DLD1 (cell line): ENCODE results near the gene TRIM63.

ENCODE experiments used
- in situ Hi-C: cut with HindIII; loops from 2 replicates; pipeline ENCODE4 v1.10.0; 2017; ENCODE audit warnings: low sequenced_read_pairs

TRIM63 gene

DNA sequence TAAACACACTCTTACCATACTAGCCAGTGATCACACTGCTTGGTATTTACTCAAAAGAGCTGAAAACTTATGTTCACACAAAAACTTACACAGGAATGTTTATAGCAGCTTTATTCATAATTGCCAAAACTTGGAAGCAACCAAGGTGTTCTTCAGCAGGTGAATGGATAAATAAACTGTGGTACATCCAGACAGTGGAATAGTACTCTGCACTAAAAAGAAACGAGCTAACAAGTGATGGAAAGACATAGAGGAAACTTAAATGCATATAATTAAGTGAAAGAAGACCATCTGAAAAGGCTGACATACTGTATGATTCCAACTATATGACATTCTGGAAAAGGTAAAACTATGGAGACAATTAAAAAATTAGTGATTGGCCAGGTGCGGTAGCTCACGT is 23.5 kb upstream of the TRIM63 start:
- in situ Hi-C loops = no loop called here

DNA sequence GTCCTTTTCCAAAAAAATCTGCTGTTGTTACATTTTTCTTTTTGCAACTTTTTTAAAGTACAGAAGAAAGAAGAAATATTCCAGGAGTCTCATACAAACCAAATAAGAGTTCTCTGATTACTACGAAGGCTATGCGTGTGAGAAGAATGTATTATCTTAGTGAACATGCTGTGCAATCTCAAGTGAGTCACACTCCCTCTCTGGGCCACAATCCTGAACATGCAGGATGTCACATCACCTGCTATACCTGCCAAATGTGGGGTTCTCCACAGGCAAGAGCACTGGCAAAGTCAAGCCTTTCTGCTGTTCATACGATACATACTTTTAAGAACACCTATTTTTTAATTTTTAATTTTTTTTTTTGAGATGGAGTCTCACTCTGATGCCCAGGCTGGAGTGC is 21.7 kb upstream of the TRIM63 start:
- in situ Hi-C loops = no loop called here

DNA sequence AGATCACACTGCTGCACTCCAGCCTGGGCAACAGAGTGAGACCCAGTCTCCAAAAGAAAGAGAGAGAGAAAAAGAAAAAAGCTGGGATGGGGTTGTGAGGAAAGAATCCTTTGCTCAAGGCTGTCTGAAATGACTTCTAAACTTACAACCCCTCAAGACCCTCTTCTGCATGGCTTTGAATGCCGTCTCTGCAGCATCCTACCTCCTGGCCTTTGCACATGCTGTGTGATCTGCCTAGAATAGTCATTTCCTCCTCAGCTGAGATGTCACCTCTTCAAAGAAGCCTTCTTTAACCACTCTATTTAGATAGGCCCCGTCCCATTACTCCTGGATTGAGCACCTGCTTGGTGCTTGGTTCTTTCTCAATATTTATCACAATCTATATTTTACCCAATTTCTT is 17.4 kb upstream of the TRIM63 start:
- in situ Hi-C loops = no loop called here

DNA sequence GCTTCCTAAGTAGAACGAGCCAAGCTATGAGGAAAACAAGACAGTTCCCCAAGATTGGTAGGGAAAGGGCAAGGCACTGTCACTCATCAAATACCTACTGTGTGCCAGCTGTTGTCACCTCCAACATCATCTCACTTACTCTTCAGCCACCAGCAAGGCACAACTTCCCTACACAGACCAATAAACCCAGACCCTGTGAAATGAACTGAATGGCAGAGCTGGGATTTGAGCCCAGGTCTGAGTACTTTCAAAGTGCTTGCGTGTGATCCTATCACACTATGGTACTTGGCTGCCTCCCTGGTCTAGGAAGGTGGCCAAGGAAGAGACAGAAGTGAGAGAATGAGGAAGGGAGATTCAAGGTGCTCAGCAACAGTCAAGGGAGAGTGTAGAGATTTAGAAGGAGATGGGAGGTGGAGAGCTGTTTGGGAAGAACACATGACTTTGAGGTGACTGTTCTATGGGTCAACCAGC is 16.7 kb upstream of the TRIM63 start:
- in situ Hi-C loops = no loop called here

- in situ Hi-C loops = no loop called here
These were observed 15.8 kb upstream of the TRIM63 start for GRCh38 chr1:26083208-26083607.

DNA sequence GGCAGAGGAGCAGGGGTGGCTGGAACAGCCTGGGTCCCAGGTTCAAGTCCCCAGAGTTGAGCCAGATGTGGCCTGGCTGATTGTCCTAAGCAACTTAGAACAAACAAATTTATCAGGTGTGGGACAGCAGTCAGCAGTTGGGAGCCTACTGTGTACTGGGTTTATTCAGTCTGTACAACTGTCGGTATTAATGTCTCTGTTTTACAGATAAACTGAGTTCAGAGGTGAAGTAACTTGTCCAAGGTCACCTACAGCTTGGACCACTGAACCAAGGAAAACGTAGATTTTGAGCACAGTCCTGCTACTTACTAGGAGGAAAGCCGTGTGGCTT is 14.6 kb upstream of the TRIM63 start:
- in situ Hi-C loops = no loop called here

- in situ Hi-C loops = no loop called here
These were observed 14.0 kb upstream of the TRIM63 start for GRCh38 chr1:26081267-26082019.

DNA sequence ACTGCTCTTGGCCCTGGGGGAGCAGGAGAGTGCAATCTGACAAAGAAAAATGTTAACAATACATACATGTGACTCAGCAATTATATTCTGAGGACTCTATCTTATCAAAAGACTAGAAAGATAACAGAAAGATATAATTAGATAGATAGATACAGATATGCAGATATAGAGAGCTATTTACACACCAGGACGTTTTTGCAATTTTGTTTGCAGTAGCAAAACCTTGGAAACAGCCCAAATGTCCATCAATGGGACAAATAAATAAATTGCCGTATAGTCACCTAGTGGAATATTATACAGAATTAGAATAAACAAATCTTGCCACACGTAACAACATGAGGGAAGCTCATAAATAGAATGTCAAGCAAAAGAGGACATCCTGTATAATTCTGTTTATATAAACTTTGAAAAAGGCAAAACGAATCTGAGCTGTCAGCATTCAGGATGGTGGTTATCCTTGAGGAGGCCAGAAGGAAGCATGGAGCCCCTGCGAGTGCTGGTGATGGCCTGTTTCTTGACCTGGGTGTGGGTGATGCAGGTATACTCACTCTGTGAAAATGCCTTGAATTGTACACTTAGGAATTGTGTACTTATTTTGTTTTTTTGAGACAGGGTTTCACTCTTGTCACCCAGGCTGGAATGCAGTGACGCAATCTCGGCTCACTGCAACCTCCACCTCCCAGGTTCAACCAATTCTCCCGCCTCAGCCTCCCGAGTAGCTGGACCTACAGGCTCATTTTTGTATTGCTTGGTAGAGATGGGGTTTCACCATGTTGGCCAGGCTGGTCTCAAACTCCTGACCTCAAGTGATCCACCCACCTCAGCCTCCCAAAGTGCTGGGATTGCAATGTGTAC is 12.8 kb upstream of the TRIM63 start:
- in situ Hi-C loops = no loop called here

- in situ Hi-C loops = no loop called here
These were observed 11.7 kb upstream of the TRIM63 start for GRCh38 chr1:26079178-26079563.

GRCh38 chr1:26078286-26079177 is 11.1 kb upstream of the TRIM63 start:
- in situ Hi-C loops = no loop called here

DNA sequence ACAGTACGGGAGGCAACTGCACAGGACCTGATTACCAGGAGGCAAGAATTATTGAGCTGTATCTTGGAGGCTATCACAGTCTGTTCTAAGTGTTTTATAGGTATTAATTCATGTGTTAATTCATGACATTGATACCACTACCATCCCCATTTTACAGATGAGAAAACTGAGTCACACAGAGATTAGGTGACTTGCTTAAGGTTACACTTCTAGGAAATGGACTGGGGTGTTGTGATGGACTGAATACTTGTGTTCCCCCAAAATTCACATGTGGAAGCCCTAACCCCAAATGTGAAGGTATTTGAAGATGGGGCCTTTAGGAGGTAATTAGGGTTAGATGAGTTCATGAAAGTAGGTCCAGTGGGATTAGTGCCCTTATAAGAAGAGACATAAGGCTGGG is 10.1 kb upstream of the TRIM63 start:
- in situ Hi-C loops = no loop called here

GRCh38 chr1:26075421-26076144 is 8.2 kb upstream of the TRIM63 start:
- in situ Hi-C loops = no loop called here

- in situ Hi-C loops = no loop called here
These were observed 4.9 kb upstream of the TRIM63 start for GRCh38 chr1:26072305-26072704.

GRCh38 chr1:26070963-26071342 is 3.5 kb upstream of the TRIM63 start:
- in situ Hi-C loops = no loop called here

GRCh38 chr1:26070296-26070962 is 3.0 kb upstream of the TRIM63 start:
- in situ Hi-C loops = no loop called here

- in situ Hi-C loops = no loop called here
These were observed 2.5 kb upstream of the TRIM63 start for GRCh38 chr1:26069941-26070295.

- in situ Hi-C loops = no loop called here
These were observed 573 bp downstream of the TRIM63 start for GRCh38 chr1:26066857-26067256.

DNA sequence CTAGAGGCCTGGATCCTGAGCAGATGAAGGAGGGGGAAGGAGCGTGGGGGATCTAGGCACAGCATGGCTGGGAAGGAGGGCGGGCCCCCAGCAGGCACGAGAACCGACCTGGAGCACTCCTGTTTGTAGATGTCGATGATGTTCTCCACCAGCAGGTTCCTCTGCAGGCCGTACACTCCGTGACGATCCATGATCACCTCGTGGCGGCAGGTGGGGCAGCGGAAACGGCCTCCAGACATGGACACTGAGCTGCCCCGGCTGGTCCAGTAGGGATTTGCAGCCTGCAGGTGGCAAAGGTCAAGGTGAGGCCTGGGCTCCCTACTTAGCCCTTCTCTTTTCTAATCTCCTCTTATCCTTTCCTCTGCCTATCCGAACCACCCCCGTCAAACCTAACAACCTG is 1.3 kb downstream of the TRIM63 start:
- in situ Hi-C loops = no loop called here

DNA sequence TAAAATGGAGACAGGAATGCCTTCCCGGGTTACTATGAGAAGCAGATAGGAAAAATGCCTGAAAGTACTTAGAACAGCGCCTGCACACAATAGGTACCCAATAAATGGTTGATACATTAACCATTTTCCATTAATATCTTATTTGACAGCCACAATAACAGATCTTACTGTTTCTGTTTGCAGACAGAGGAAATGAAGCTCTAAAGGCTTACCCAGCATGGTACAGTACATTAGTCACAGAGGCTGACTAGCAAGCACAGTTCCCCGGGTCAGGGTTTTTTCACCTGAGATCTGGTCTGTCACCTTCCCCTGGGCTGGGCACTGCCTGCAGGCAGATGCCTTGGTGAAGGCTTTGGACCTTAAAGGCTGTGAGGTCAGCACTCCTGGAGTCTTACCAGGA is 2.9 kb downstream of the TRIM63 start:
- in situ Hi-C loops = no loop called here

- in situ Hi-C loops = no loop called here
These were observed 6.4 kb downstream of the TRIM63 start for GRCh38 chr1:26060832-26061574.
